GM19328 (cell line): ENCODE measurements around the gene NLRP6.

Source experiments
- ATAC-seq: cut with Tn5 transposase; IDR thresholded peaks from one replicate; pipeline ENCODE4 v1.9.1; 2021; ENCODE audit warnings: mild to moderate bottlenecking, moderate library complexity; ENCODE audit not compliant: unreplicated experiment

NLRP6 gene

GRCh38 chr11:292211-293121 is 14.3 kb downstream of the NLRP6 start:
- ATAC-seq = no peak

GRCh38 chr11:293271-293851 is 15.2 kb downstream of the NLRP6 start:
- no peak for ATAC-seq

- no peak for ATAC-seq
Observed at GRCh38 chr11:293852-294661, 15.8 kb downstream of the NLRP6 start.

GRCh38 chr11:294780-295179 is 16.6 kb downstream of the NLRP6 start:
- ATAC-seq = no peak

- no peak for ATAC-seq
Observed at GRCh38 chr11:295351-296170, 17.4 kb downstream of the NLRP6 start.

GRCh38 chr11:296171-297050 is 18.2 kb downstream of the NLRP6 start:
- no peak for ATAC-seq

- ATAC-seq = no peak
Observed at GRCh38 chr11:297051-297585, 18.9 kb downstream of the NLRP6 start.

- no peak for ATAC-seq
Observed at GRCh38 chr11:297586-298405, 19.6 kb downstream of the NLRP6 start.

- no peak for ATAC-seq
Observed at GRCh38 chr11:298406-299065, 20.3 kb downstream of the NLRP6 start.

GRCh38 chr11:299081-299891 is 21.1 kb downstream of the NLRP6 start, which contains the start of gene IFITM5:
IFITM5 (minus strand) TSS chr11:299526; CDS start chr11:299490, 36 bp downstream.
- no peak for ATAC-seq

GRCh38 chr11:299951-300735 is 21.9 kb downstream of the NLRP6 start:
- no peak for ATAC-seq

GRCh38 chr11:303363-303762 is 25.2 kb downstream of the NLRP6 start:
- no peak for ATAC-seq

GRCh38 chr11:304061-304506 is 25.9 kb downstream of the NLRP6 start:
- no peak for ATAC-seq

GRCh38 chr11:304915-305843 is 27.0 kb downstream of the NLRP6 start:
- ATAC-seq = no peak

- ATAC-seq = no peak
Observed at GRCh38 chr11:305844-306211, 27.6 kb downstream of the NLRP6 start.
